Endodermal cell (in vitro differentiated cells): ENCODE results near the gene LGR6. TPM values are rescaled to one million over a fixed set of nuclear protein-coding genes. Genes with fewer than 3 reads are reported as not detected.

Source experiments
- DNase-seq: peaks from one replicate; pipeline ENCODE4 v3.0.0-alpha.2; 2017
- H3K27ac ChIP-seq: 2 replicates; pipeline ENCODE4 v1.5.1; 2013; ENCODE audit warnings: mild to moderate bottlenecking, low read depth, low read length, moderate library complexity
- H3K27me3 ChIP-seq: 2 replicates; pipeline ENCODE4 v1.6.1; 2013; ENCODE audit warnings: mild to moderate bottlenecking, low read length, moderate library complexity; ENCODE audit not compliant: insufficient read depth, control insufficient read depth, poor library complexity, severe bottlenecking
- H3K36me3 ChIP-seq: 2 replicates; pipeline ENCODE4 v1.7.0; 2013; ENCODE audit warnings: mild to moderate bottlenecking, low read length, moderate library complexity; ENCODE audit not compliant: control insufficient read depth, insufficient read depth
- H3K4me1 ChIP-seq: one replicate; pipeline ENCODE4 v1.7.0; 2013; ENCODE audit warnings: low read length; ENCODE audit not compliant: control insufficient read depth, insufficient read depth
- H3K4me3 ChIP-seq: 2 replicates; pipeline ENCODE4 v1.5.1; 2013; ENCODE audit warnings: mild to moderate bottlenecking, low read length, moderate library complexity
- H3K9ac ChIP-seq: 2 replicates; pipeline ENCODE4 v1.6.1; 2013; ENCODE audit warnings: mild to moderate bottlenecking, low read length, moderate library complexity; ENCODE audit not compliant: poor library complexity, severe bottlenecking; ENCODE audit errors: extremely low read depth
- H3K9me3 ChIP-seq: 2 replicates; pipeline ENCODE4 v1.6.1; 2013; ENCODE audit warnings: mild to moderate bottlenecking, low read length, moderate library complexity; ENCODE audit not compliant: control insufficient read depth
- H3K27ac Mint-ChIP-seq: 2 replicates; pipeline ENCODE4 v1.8.0; 2020; ENCODE audit warnings: mixed read lengths
- H3K27me3 Mint-ChIP-seq: 2 replicates; pipeline ENCODE4 v1.8.0; 2021; ENCODE audit warnings: mild to moderate bottlenecking, mixed read lengths; ENCODE audit not compliant: insufficient read depth
- H3K36me3 Mint-ChIP-seq: 2 replicates; pipeline ENCODE4 v1.8.0; 2020; ENCODE audit warnings: low read depth, mixed read lengths
- H3K4me1 Mint-ChIP-seq: 2 replicates; pipeline ENCODE4 v1.8.0; 2020; ENCODE audit warnings: mixed read lengths
- H3K4me3 Mint-ChIP-seq: 2 replicates; pipeline ENCODE4 v1.8.0; 2020; ENCODE audit warnings: mild to moderate bottlenecking, moderate library complexity, mixed read lengths
- H3K9me3 Mint-ChIP-seq: 2 replicates; pipeline ENCODE4 v1.8.0; 2020; ENCODE audit warnings: mild to moderate bottlenecking, mixed read lengths
- CTCF ChIP-seq: fragments of 200-600 bp; sonication (generic); conservative IDR thresholded peaks from 2 replicates; pipeline ENCODE4 v1.5.0; 2021; ENCODE audit warnings: antibody characterized with exemption, mild to moderate bottlenecking
- WGBS, 2 experiments: methylation state at CpG; one replicate each; pipeline versions ENCODE4 v1.1.5 to v1.1.7; 2013; ENCODE audit warnings: missing lambda C conversion rate in 2 of 2, mixed read lengths in 1 of 2; ENCODE audit not compliant: insufficient coverage in 1 of 2, insufficient read length in 1 of 2; 5-methylcytosine and 5-hydroxymethylcytosine counted together
- total RNA-seq, 2 donors: library from RNA; stranded (reverse); fragmentation: NEBNext Ultra II Directional in 1 of 2; extraction: Animal tissue kit (Norgen Biotek cat#: 25700) in 1 of 2; gene quantifications; 2 replicates in 1 of 2; 3 replicates in 1 of 2; pipeline ENCODE4 v1.2.1, GENCODE V29; 2021

Gene LGR6
- total RNA-seq, 2 donors from 2014 or later, result 0.73 to 1.5 TPM

GRCh38 chr1:202192770-202193613 lies 607 bp upstream of the LGR6 start:
- H3K9me3 ChIP-seq, result no peaks in the 10 kb centered on the region
- peaks cover 43% of the 10 kb centered on the region for H3K27me3 Mint-ChIP-seq
- H3K4me3 Mint-ChIP-seq, result peak overlapping the region; percentile 46
- WGBS, 2 experiments, result 51 to 53% methylated on average over 13 to 18 of the region's 18 CpGs
- H3K36me3 ChIP-seq, result no peaks in the 10 kb centered on the region
- DNase-seq, result peak; percentile 96
- H3K4me3 ChIP-seq, result peak overlapping the region; percentile 66
- H3K27ac ChIP-seq, result no peak overlapping the region
- H3K36me3 Mint-ChIP-seq, result peaks cover 1% of the 10 kb centered on the region
- peaks cover 49% of the 10 kb centered on the region for H3K27me3 ChIP-seq
- TF ChIP-seq CTCF, result peak; percentile 95
- peaks cover 6% of the 10 kb centered on the region for H3K4me1 Mint-ChIP-seq
- H3K4me1 ChIP-seq, result peaks cover 7% of the 10 kb centered on the region
- H3K27ac Mint-ChIP-seq, result no peak overlapping the region
- H3K9me3 Mint-ChIP-seq, result peaks cover 7% of the 10 kb centered on the region
- no peak overlapping the region for H3K9ac ChIP-seq

- H3K27me3 Mint-ChIP-seq, result peaks cover 45% of the 10 kb centered on the region
- Histone ChIP-seq H3K36me3 (no peaks in the 10 kb centered on the region), H3K27me3 (peaks cover 49% of the 10 kb centered on the region), H3K4me3 (no peak overlapping the region), H3K4me1 (peaks cover 7% of the 10 kb centered on the region), H3K9me3 (no peaks in the 10 kb centered on the region), H3K9ac (no peak overlapping the region), H3K27ac (no peak overlapping the region)
- 66 to 71% methylated on average over 4 to 11 of the region's 11 CpGs for WGBS, 2 experiments
- no peak for DNase-seq
- H3K4me1 Mint-ChIP-seq, result peaks cover 6% of the 10 kb centered on the region
- H3K36me3 Mint-ChIP-seq, result peaks cover 1% of the 10 kb centered on the region
- H3K9me3 Mint-ChIP-seq, result peaks cover 7% of the 10 kb centered on the region
- peak overlapping the region; percentile 46 for H3K4me3 Mint-ChIP-seq
- no peak overlapping the region for H3K27ac Mint-ChIP-seq
- no peak for TF ChIP-seq CTCF
Measured at GRCh38 chr1:202194328-202194648, 689 bp downstream of the LGR6 start.

DNA sequence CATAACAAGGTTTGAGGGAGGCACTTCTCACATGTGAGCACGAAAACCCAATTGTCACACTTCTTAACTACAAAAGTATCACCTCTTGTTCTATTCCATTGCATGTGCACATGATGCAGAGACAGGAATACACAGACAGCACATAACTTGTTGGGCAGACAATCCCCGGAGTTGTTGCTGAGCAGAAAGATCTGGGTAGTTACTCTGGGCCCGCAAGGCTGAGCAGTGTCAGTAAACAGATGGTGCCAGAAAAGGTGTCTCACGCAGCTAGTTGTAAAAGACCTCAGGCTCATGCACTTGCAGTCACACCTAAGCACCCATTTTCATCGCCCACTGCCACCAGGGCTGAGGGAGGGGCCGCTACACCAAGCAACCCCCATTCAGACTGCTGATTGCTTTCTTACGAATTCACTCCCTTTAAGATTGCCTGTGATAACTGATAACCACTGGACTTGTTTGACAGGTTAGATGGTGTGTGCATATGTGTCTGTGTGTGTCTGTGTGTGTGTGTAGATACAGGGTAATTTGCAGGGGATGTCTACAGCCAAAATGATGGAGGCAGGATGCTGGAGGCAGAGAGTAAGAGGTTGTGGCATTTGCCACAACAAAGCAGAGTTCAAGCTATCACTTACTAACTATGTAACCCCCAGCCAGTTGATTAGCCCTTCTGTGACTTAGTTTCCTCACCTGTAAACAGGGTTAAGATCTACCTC lies 4.2 kb downstream of the LGR6 start:
- H3K9ac ChIP-seq, result no peak overlapping the region
- peaks cover 6% of the 10 kb centered on the region for H3K4me1 ChIP-seq
- H3K27ac ChIP-seq, result no peak overlapping the region
- Mint-ChIP-seq H3K9me3 (no peaks in the 10 kb centered on the region), H3K4me1 (peaks cover 2% of the 10 kb centered on the region), H3K36me3 (no peaks in the 10 kb centered on the region), H3K27me3 (peaks cover 43% of the 10 kb centered on the region), H3K27ac (no peak overlapping the region), H3K4me3 (no peak overlapping the region)
- peaks cover 48% of the 10 kb centered on the region for H3K27me3 ChIP-seq
- 91 to 98% methylated on average over 4 to 7 of the region's 7 CpGs for WGBS, 2 experiments
- DNase-seq, result no peak
- no peak for TF ChIP-seq CTCF
- H3K4me3 ChIP-seq, result no peak overlapping the region
- no peaks in the 10 kb centered on the region for H3K9me3 ChIP-seq
- no peaks in the 10 kb centered on the region for H3K36me3 ChIP-seq
